Eye (tissue), 1 donor: ENCODE results near the gene CPA4.

Source experiments
- DNase-seq: peaks from one replicate; pipeline ENCODE4 v3.0.0-alpha.2; 2015

The CPA4 gene

DNA sequence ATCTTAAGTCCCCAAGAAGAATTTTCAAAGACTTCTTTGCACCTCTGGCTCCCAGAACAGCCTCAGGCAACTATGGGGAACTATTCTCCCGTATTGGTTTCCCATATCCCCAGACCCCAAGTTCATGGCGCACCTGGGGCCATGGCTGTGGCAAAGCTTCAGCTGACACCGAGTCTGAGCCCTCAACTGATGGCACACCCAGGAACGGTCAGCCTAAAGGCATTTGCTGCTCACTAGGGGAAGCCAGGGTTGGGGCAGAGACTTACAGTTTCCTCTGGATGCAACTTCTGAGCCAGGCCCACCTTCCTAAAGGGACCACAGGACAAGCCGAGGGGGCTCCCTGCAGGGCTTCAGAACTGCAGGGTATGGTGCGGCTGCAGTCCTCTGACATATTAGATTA lies 73.6 kb downstream of the CPA4 start:
- no peak for DNase-seq

DNA sequence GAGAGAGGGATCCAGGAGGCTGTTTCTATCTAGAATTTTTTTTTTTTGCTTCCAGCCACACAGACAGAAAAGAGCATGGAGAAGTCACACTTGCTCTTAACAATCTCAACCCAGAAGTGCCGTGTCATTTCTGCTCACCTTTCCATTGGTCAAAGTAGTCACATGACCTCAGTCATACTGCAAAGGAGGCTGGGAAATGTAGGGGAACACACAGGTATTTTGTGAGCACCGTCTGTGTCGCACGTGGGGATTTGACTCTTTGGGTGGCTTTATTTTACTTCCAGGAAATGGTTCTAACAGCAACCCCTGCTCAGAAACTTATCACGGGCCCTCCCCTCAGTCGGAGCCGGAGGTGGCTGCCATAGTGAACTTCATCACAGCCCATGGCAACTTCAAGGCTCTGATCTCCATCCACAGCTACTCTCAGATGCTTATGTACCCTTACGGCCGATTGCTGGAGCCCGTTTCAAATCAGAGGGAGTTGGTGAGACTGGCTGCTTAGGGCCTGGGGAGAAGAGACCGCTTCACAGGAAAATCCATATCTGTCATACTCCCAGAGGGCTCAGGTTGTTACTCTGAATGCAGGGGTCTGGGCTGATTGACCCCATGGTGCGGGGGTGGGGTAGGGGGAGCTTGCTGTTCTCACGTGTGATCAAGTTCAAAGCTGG lies 74.3 kb downstream of the CPA4 start:
- DNase-seq, result peak; percentile 39

DNA sequence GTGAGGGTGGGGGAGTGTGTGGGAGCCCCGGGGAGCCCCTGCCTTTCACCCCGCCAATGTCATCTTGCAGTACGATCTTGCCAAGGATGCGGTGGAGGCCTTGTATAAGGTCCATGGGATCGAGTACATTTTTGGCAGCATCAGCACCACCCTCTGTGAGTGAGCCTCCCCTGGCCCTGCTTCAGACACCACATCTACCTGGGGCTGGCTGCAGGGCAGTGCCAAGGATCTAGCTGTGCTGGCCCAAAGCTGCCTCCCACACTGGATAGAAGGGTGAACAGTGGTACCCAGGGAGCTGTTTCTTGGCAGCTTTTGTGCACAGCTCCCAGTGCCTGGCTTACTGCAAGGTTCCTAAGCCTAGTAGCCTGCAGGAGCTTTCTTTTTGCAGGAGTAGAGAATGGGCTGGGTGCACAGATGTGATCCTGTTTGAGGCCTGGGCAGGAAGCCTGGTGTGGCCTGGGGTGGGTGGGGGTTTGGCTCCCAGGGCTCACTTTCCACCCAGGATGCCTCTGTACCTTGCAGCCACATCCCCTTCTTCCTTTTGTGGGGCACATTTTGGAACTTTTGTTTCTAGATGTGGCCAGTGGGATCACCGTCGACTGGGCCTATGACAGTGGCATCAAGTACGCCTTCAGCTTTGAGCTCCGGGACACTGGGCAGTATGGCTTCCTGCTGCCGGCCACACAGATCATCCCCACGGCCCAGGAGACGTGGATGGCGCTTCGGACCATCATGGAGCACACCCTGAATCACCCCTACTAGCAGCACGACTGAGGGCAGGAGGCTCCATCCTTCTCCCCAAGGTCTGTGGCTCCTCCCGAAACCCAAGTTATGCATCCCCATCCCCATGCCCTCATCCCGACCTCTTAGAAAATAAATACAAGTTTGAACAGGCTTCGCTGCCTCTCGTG lies 75.1 kb downstream of the CPA4 start:
- no peak for DNase-seq

DNA sequence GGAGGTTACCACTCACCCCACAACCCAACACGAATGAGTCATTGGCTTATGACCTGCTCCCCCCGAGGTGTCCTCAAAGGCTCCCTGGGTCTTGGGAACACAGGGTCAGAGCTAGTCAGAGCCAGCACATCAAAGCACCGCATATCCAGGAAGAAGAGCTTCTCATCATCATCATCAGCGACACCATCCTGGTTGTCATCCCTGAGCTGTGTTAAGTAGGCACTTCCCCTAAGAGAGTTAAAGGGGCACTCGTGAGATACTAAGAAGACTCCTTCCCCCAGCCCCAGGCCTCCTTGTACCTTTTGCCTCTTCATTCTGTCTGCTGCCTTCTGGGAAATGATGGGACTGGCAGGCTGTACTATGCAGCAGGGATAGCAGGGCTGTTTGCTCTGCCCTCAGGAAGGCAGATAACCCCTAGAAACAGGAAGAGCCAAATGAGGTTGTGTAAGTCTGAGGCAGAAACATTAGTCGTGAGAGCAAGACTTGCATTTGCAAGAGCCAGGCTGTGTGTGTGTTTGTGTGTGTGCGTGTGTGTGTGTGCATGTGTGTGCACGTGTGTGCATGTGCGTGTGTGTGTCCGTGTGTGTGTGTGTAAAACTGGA lies 76.2 kb downstream of the CPA4 start:
- no peak for DNase-seq

DNA sequence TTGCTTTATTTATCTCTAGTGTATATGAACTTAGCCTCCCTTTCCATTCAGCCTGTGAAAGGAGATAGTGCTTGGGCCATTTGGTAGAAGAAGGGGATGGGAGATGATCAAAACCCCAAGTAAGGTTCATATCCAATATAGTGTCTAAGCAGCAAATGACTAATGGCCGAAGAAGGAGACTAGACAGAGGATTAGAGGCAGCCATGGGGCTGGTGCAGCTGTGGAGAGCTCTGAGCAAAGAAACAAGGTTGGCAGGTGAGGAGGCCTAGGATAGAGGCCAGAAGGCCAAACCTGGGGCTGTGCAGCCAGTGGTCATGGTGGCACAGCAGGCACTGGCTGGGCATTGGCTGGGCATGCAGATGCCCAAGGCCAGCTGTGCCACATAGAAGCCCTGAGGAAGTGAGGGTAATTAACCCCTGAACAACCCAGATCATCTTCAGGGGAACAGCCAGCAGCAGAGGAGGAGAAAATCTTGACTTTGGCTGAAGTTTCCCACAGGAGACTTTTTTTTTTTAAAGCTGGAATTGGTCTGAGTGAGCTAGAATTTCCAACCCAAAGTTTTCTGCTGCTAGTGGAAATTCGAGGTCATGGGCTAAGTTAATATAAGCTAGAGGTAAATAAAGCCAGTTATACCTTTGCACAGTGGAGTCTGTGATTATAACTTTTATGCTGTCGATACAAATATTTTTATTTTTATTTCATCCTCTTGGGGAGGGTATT lies 77.0 kb downstream of the CPA4 start:
- DNase-seq, result no peak

DNA sequence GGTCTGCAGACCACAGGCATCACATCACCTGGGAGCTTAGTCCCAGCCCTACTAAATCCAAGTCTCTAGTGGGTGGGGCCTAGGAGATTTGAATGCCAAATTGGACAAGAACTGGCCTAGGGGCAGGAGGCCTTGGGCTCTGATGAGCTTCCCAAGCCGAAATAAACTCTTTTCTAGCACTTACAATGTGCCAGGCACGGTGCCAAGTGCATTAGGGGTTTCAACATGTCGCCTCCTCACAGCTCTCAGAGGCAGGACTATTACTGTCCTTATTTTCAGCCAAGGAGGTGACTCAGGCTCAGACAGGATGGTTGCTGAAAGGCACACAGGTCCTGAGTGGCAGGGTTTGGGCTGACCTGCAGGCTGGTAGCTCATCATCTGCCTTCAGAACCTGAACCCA lies 78.1 kb downstream of the CPA4 start:
- DNase-seq, result no peak

DNA sequence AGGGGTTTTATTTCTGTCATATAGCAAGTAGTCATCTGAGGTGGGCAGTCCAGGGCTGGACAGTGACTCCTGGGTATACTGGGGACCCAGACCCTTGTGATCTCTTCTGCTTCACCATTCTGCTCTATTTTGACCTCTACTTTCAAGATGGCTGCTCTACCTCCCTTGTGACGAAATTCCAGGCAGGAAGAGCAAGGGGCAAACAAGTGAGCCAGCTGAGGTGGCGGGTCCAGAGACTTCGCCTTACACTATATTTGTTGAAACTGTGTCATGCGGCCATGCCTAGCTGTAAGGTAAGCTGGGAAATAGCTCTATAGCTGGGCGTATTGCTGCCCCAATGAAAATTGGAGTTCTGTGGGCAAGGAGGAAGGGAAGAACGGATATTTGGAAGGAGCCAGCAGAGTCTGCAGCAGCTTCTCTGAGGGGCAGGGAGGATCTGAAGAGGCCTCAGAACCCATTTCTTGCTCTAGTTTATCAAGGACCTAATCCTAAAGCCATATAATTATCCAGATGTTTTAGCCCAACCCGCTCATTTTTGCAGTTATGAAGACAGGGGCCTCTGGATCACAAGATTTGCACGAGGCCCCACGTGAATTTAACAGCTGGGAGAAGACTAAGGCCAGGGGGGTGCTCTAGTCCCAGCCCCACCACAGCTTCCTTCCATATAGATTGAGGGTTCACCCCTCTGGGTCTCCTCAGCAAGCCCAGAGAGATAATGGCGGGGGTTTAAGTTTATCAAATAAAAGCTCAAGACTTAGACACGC lies 79.6 kb downstream of the CPA4 start:
- no peak for DNase-seq
